LNCaP clone FGC (cell line): Measurements from ENCODE around the gene ACOX3.

Experiments
- DNase-seq: peaks from one replicate; pipeline ENCODE4 v3.0.0-alpha.2; 2011; ENCODE audit warnings: low read depth
- H3K4me3 ChIP-seq: 2 replicates; pipeline ENCODE4 v1.5.1; 2011; ENCODE audit warnings: mild to moderate bottlenecking, low read depth, low read length, control low read depth
- CTCF ChIP-seq: IDR thresholded peaks from 2 replicates; pipeline ENCODE4 v1.5.1; 2012; ENCODE audit warnings: mild to moderate bottlenecking; ENCODE audit not compliant: control insufficient read depth, insufficient read depth; ENCODE audit errors: extremely low read depth

ACOX3 gene

GRCh38 chr4:8321220-8321619, 119.3 kb downstream of the ACOX3 start:
- no peak overlapping the region for H3K4me3 ChIP-seq
- TF ChIP-seq CTCF: no peak
- no peak for DNase-seq

- H3K4me3 ChIP-seq: no peak overlapping the region
- DNase-seq: no peak
- no peak for TF ChIP-seq CTCF
These were observed 120.2 kb downstream of the ACOX3 start for GRCh38 chr4:8320386-8320750.

- no peak for TF ChIP-seq CTCF
- H3K4me3 ChIP-seq: no peak overlapping the region
- DNase-seq: peak; percentile 44
These were observed 120.7 kb downstream of the ACOX3 start for GRCh38 chr4:8319731-8320385.

GRCh38 chr4:8319061-8319460, 121.5 kb downstream of the ACOX3 start:
- TF ChIP-seq CTCF: no peak
- no peak for DNase-seq

GRCh38 chr4:8318509-8318908, 122.0 kb downstream of the ACOX3 start:
- DNase-seq: no peak
- no peak for TF ChIP-seq CTCF
- no peak overlapping the region for H3K4me3 ChIP-seq

More at GRCh38 chr4:8319061-8319460, 121.5 kb downstream of the ACOX3 start:
- H3K4me3 ChIP-seq: no peak overlapping the region

GRCh38 chr4:8317474-8317873, 123.0 kb downstream of the ACOX3 start:
- H3K4me3 ChIP-seq: no peak overlapping the region
- TF ChIP-seq CTCF: no peak

DNA sequence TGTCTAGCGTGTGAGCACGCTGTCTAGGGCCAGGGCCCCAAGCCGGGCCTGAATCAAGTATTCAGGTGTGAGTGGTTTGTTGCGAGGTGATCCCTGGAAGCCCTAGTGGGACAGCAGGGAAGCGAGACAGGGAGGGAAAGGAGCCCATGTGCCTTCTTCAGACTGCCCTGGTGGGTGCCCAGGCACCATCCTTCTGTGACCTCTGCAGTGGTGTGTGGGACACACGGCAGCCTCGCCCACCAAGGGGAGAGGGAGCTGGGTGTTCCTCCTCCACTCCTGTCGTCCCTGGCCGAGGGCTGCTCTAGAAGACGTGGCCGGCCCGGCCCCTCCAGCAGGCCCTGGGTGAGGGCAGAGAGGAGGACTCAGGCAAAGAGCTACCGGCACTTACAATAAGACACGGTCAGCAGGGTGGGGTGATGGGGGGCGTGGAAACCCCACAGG, 123.6 kb downstream of the ACOX3 start:
- no peak for DNase-seq
- no peak overlapping the region for H3K4me3 ChIP-seq
- TF ChIP-seq CTCF: no peak

More at GRCh38 chr4:8317474-8317873, 123.0 kb downstream of the ACOX3 start:
- no peak for DNase-seq
